Endodermal cell (in vitro differentiated cells): ENCODE data around the gene SEZ6L. TPM values are rescaled to one million over a fixed set of nuclear protein-coding genes. Genes with fewer than 3 reads are reported as not detected.

ENCODE experiments used
- DNase-seq: peaks from one replicate; pipeline ENCODE4 v3.0.0-alpha.2; 2017
- H3K27ac ChIP-seq: 2 replicates; pipeline ENCODE4 v1.5.1; 2013; ENCODE audit warnings: mild to moderate bottlenecking, low read depth, low read length, moderate library complexity
- H3K27me3 ChIP-seq: 2 replicates; pipeline ENCODE4 v1.6.1; 2013; ENCODE audit warnings: mild to moderate bottlenecking, low read length, moderate library complexity; ENCODE audit not compliant: insufficient read depth, control insufficient read depth, poor library complexity, severe bottlenecking
- H3K36me3 ChIP-seq: 2 replicates; pipeline ENCODE4 v1.7.0; 2013; ENCODE audit warnings: mild to moderate bottlenecking, low read length, moderate library complexity; ENCODE audit not compliant: control insufficient read depth, insufficient read depth
- H3K4me1 ChIP-seq: one replicate; pipeline ENCODE4 v1.7.0; 2013; ENCODE audit warnings: low read length; ENCODE audit not compliant: control insufficient read depth, insufficient read depth
- H3K4me3 ChIP-seq: 2 replicates; pipeline ENCODE4 v1.5.1; 2013; ENCODE audit warnings: mild to moderate bottlenecking, low read length, moderate library complexity
- H3K9ac ChIP-seq: 2 replicates; pipeline ENCODE4 v1.6.1; 2013; ENCODE audit warnings: mild to moderate bottlenecking, low read length, moderate library complexity; ENCODE audit not compliant: poor library complexity, severe bottlenecking; ENCODE audit errors: extremely low read depth
- H3K9me3 ChIP-seq: 2 replicates; pipeline ENCODE4 v1.6.1; 2013; ENCODE audit warnings: mild to moderate bottlenecking, low read length, moderate library complexity; ENCODE audit not compliant: control insufficient read depth
- H3K27ac Mint-ChIP-seq: 2 replicates; pipeline ENCODE4 v1.8.0; 2020; ENCODE audit warnings: mixed read lengths
- H3K27me3 Mint-ChIP-seq: 2 replicates; pipeline ENCODE4 v1.8.0; 2021; ENCODE audit warnings: mild to moderate bottlenecking, mixed read lengths; ENCODE audit not compliant: insufficient read depth
- H3K36me3 Mint-ChIP-seq: 2 replicates; pipeline ENCODE4 v1.8.0; 2020; ENCODE audit warnings: low read depth, mixed read lengths
- H3K4me1 Mint-ChIP-seq: 2 replicates; pipeline ENCODE4 v1.8.0; 2020; ENCODE audit warnings: mixed read lengths
- H3K4me3 Mint-ChIP-seq: 2 replicates; pipeline ENCODE4 v1.8.0; 2020; ENCODE audit warnings: mild to moderate bottlenecking, moderate library complexity, mixed read lengths
- H3K9me3 Mint-ChIP-seq: 2 replicates; pipeline ENCODE4 v1.8.0; 2020; ENCODE audit warnings: mild to moderate bottlenecking, mixed read lengths
- WGBS, 2 experiments: methylation state at CpG; one replicate each; pipeline versions ENCODE4 v1.1.5 to v1.1.7; 2013; ENCODE audit warnings: missing lambda C conversion rate in 2 of 2, mixed read lengths in 1 of 2; ENCODE audit not compliant: insufficient coverage in 1 of 2, insufficient read length in 1 of 2; 5-methylcytosine and 5-hydroxymethylcytosine counted together
- total RNA-seq, 2 donors: library from RNA; stranded (reverse); fragmentation: NEBNext Ultra II Directional in 1 of 2; extraction: Animal tissue kit (Norgen Biotek cat#: 25700) in 1 of 2; gene quantifications; 2 replicates in 1 of 2; 3 replicates in 1 of 2; pipeline ENCODE4 v1.2.1, GENCODE V29; 2021
- TF ChIP-seq, protein P1 (sequence below): fragments of 200-600 bp; sonication (generic); conservative IDR thresholded peaks from 2 replicates; pipeline ENCODE4 v1.5.0; 2021; ENCODE audit warnings: antibody characterized with exemption, mild to moderate bottlenecking

The SEZ6L gene
- total RNA-seq, 2 donors from 2014 or later, result 32.1 to 39.4 TPM

DNA sequence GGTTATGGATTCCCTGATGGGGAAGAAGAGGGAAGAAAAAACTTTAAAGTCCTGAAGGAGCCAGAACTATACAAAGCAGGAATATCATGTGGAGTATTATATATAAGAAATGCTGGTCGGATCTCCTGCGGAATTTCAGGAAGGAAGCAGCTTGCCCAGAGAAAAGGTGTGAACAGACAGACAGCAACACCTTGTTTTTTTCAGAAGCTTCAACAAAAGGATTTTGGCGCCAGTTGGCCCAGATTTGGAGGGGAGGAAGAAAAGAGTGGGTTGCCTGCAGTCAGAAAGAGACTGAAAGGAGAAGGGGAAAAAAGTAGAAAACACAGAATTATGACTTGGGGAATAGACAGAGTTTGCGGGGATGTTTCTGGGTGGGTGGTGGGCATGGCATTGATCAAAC, 45.2 kb downstream of the SEZ6L start:
- TF ChIP-seq, protein P1, sequence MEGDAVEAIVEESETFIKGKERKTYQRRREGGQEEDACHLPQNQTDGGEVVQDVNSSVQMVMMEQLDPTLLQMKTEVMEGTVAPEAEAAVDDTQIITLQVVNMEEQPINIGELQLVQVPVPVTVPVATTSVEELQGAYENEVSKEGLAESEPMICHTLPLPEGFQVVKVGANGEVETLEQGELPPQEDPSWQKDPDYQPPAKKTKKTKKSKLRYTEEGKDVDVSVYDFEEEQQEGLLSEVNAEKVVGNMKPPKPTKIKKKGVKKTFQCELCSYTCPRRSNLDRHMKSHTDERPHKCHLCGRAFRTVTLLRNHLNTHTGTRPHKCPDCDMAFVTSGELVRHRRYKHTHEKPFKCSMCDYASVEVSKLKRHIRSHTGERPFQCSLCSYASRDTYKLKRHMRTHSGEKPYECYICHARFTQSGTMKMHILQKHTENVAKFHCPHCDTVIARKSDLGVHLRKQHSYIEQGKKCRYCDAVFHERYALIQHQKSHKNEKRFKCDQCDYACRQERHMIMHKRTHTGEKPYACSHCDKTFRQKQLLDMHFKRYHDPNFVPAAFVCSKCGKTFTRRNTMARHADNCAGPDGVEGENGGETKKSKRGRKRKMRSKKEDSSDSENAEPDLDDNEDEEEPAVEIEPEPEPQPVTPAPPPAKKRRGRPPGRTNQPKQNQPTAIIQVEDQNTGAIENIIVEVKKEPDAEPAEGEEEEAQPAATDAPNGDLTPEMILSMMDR, result no peak

DNA sequence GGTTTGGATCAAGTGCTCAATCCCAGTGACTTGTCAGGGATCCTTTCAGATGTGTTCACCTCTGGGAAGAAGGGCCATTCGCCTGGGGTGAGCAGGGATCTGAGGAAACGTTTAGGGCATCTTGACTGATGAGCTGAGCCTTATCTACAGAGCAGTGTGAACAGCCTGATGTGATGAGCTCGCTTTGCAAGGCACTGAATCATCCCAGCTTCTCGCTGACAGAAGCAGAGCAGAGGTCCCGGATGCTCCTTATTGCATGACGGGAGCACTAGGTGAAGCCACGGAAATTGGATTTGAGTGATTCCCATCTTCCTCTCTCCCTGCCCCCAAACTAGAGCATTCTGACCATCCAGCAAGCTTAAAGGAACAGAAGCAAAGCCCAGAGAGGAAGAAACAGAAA, 46.5 kb downstream of the SEZ6L start:
- no peak overlapping the region for H3K4me3 Mint-ChIP-seq
- Histone ChIP-seq H3K4me3 (no peak overlapping the region), H3K27ac (no peak overlapping the region), H3K27me3 (no peaks in the 10 kb centered on the region), H3K36me3 (no peaks in the 10 kb centered on the region), H3K9ac (no peak overlapping the region), H3K9me3 (no peaks in the 10 kb centered on the region), H3K4me1 (no peaks in the 10 kb centered on the region)
- TF ChIP-seq, protein P1, result no peak
- H3K9me3 Mint-ChIP-seq, result no peaks in the 10 kb centered on the region
- H3K27ac Mint-ChIP-seq, result no peak overlapping the region
- H3K4me1 Mint-ChIP-seq, result peaks cover 3% of the 10 kb centered on the region
- no peak for DNase-seq
- 66 to 81% methylated on average over 7 of the region's 7 CpGs for WGBS, 2 experiments
- peaks cover 2% of the 10 kb centered on the region for H3K27me3 Mint-ChIP-seq
- no peaks in the 10 kb centered on the region for H3K36me3 Mint-ChIP-seq

More for the DNA sequence above, 45.2 kb downstream of the SEZ6L start:
- no peaks in the 10 kb centered on the region for H3K36me3 Mint-ChIP-seq
- no peaks in the 10 kb centered on the region for H3K4me1 ChIP-seq
- no peak overlapping the region for H3K4me3 ChIP-seq
- peaks cover 2% of the 10 kb centered on the region for H3K27me3 Mint-ChIP-seq
- no peaks in the 10 kb centered on the region for H3K9me3 Mint-ChIP-seq
- no peak overlapping the region for H3K27ac ChIP-seq
- DNase-seq, result no peak
- H3K4me1 Mint-ChIP-seq, result peaks cover 3% of the 10 kb centered on the region
- H3K4me3 Mint-ChIP-seq, result no peak overlapping the region
- H3K27me3 ChIP-seq, result no peaks in the 10 kb centered on the region
- H3K27ac Mint-ChIP-seq, result no peak overlapping the region
- no peaks in the 10 kb centered on the region for H3K36me3 ChIP-seq
- no peaks in the 10 kb centered on the region for H3K9me3 ChIP-seq
- 81 to 91% methylated on average over 3 to 4 of the region's 4 CpGs for WGBS, 2 experiments
- H3K9ac ChIP-seq, result no peak overlapping the region

DNA sequence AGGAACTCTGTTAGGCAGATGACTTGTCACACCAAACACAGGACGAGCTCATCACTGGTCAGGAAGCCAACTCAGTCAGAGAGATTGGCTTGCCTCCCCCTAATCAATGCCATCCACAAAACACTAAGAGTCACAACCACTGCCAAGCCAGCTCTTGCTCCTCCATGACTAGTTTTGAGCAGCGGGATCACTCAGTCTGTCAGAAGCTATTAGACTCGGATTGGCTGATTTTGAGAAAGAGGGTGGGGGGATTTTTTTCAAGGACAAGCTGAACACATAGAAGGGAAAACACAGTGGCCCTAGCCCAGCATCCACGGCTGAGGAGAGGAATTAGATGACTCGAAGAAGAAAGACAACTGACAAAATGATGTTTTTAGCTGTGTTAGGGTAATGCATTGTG, 55.9 kb downstream of the SEZ6L start:
- Mint-ChIP-seq H3K9me3 (no peaks in the 10 kb centered on the region), H3K36me3 (peaks cover under 1% of the 10 kb centered on the region), H3K4me3 (no peak overlapping the region), H3K27ac (no peak overlapping the region), H3K4me1 (no peaks in the 10 kb centered on the region), H3K27me3 (no peaks in the 10 kb centered on the region)
- H3K27me3 ChIP-seq, result no peaks in the 10 kb centered on the region
- no peak overlapping the region for H3K4me3 ChIP-seq
- TF ChIP-seq, protein P1, result no peak
- no peak overlapping the region for H3K27ac ChIP-seq
- no peaks in the 10 kb centered on the region for H3K9me3 ChIP-seq
- H3K4me1 ChIP-seq, result no peaks in the 10 kb centered on the region
- H3K36me3 ChIP-seq, result no peaks in the 10 kb centered on the region
- no peak overlapping the region for H3K9ac ChIP-seq
- DNase-seq, result no peak
- WGBS, 2 experiments, result 68 to 79% methylated on average over 4 to 5 of the region's 5 CpGs
